ENCODE results near the gene FOXR1. TPM values are rescaled to one million over a fixed set of nuclear protein-coding genes. Genes with fewer than 3 reads are reported as not detected.

FOXR1 gene
- total and polyA plus RNA-seq, 2 of the 8 experiments (the other 6 are each of a cell fraction or from before 2014, with no cell fraction given): not detected

DNA sequence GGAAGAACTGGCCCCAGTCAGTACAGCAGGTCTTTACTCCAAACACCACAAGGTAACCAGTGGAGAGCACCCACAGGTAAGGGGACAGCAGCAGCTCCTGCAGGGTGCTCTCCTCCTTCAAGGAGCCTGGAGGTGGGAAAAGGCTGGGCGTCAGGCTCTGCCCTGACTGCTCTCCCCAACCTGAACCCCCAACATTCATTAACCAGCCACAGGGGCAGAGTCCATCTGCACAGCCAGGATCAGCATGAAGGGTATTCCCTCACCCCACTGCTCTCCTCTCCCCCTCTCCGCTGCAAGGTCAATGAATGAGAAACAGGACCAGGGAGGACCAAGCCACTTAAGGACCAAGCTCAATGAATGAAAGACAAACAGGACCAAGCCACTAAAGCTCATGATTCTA is 55.4 kb downstream of the FOXR1 start:
- no peak overlapping the region; the same call in 1 of the 2 replicates for H2BK5ac ChIP-seq (ENCODE audit: low read depth, low read length)
- H3K9me3 ChIP-seq (ENCODE audit: insufficient read depth in 2 of 2, low read depth in 1 of 2, low read length in 1 of 2): no peaks in the 10 kb centered on the region
- 0 out of 2 replicates have a peak overlapping the region, but pooled peaks have one; percentile 58 for H4K8ac ChIP-seq (ENCODE audit: extremely low read depth, insufficient read depth, low read length)
- H3K9ac ChIP-seq (replicated peaks in 1 of 4; ENCODE audit: extremely low read depth in 1 of 4, low read depth in 3 of 4, low read length in 3 of 4): no peak overlapping the region
- peaks cover 7% of the 10 kb centered on the region; the same call in 1 of the 2 replicates for H3K23me2 ChIP-seq (ENCODE audit: low read depth, low read length)
- no peak overlapping the region for H2BK120ac ChIP-seq (replicated peaks; ENCODE audit: low read depth, low read length)
- no peak overlapping the region for H3K14ac ChIP-seq (ENCODE audit: insufficient read length)
- H3K4me2 ChIP-seq (ENCODE audit: insufficient read depth in 1 of 2, low read depth in 2 of 2, low read length in 2 of 2): no peak overlapping the region
- DNase-seq (ENCODE audit: low read depth in 1 of 2, low spot score in 2 of 2) (no peak), FAIRE-seq (no peak)
- no peak overlapping the region for H3K4me3 ChIP-seq (ENCODE audit: extremely low read depth in 1 of 4, insufficient read depth in 2 of 4, low read depth in 3 of 4, low read length in 4 of 4)
- H4K5ac ChIP-seq (ENCODE audit: insufficient read length, low read depth, low read length): no peak overlapping the region
- H3K79me1 ChIP-seq (ENCODE audit: low read depth, low read length): peaks cover 15% of the 10 kb centered on the region
- 88% methylated on average over 2 of the region's 2 CpGs; no CpG with 5 or more reads in 1 of the 2 experiments for WGBS, 2 experiments (ENCODE audit: extremely low coverage in 1 of 2, insufficient coverage in 1 of 2, insufficient read length in 1 of 2, insufficient replicate concordance in 2 of 2, low coverage in 1 of 2, low lambda C conversion rate in 2 of 2, missing lambda C conversion rate in 1 of 2)
- no peak overlapping the region for H4K91ac ChIP-seq (replicated peaks; ENCODE audit: insufficient read length, low read length)
- H3K36me3 ChIP-seq (ENCODE audit: control insufficient read depth in 2 of 4, insufficient read depth in 4 of 4, low read length in 3 of 4): peaks cover 12 to 57% (median 34%) of the 10 kb centered on the region in 4 experiments
- no peak overlapping the region for H2BK15ac ChIP-seq (ENCODE audit: low read length)
- CTCF ChIA-PET (ENCODE audit: partially characterized antibody): interaction anchor here (0.9 to 1.3 kb wide), 3 partner anchors 19 to 31 kb away, joined by 3 to 4 read pairs (median 3); no protein-coding TSS in a partner anchor
- H3K4me1 ChIP-seq (replicated peaks in 1 of 4; ENCODE audit: control insufficient read depth in 3 of 4, insufficient read depth in 4 of 4, low read length in 3 of 4): peaks cover 6 to 13% (median 10%) of the 10 kb centered on the region in 4 experiments
- no peak overlapping the region for H3K4ac ChIP-seq (replicated peaks; ENCODE audit: insufficient read length, low read depth, low read length)
- no peak overlapping the region for H2BK12ac ChIP-seq (ENCODE audit: low read depth, low read length)
- no peaks in the 10 kb centered on the region for H3K27me3 ChIP-seq (replicated peaks in 1 of 4; ENCODE audit: control insufficient read depth in 3 of 4, extremely low read depth in 1 of 4, insufficient read depth in 3 of 4, low read length in 3 of 4)
- H3K23ac ChIP-seq (ENCODE audit: insufficient read length): no peak overlapping the region
- H2AK5ac ChIP-seq (ENCODE audit: low read depth, low read length): no peak overlapping the region
- POLR2A ChIA-PET (ENCODE audit: partially characterized antibody): interaction anchor here (1.6 to 9.7 kb wide), 3 partner anchors 14 to 29 kb away, joined by 5 to 224 read pairs (median 18); partner anchors contain the start of genes HYOU1, RPS25 and TRAPPC4
- peaks cover 0 to 19% of the 10 kb centered on the region in 2 experiments; a peak in 1 of 4 replicates for H3K79me2 ChIP-seq (ENCODE audit: control insufficient read depth in 1 of 2, insufficient read depth in 2 of 2, low read length in 2 of 2)
- no peak overlapping the region for H2AFZ ChIP-seq (ENCODE audit: low read length)
- H3K27ac ChIP-seq (ENCODE audit: low read depth, low read length): no peak overlapping the region
- H2BK20ac ChIP-seq (ENCODE audit: low read length): no peak overlapping the region
- H3K18ac ChIP-seq (ENCODE audit: extremely low read depth, low read length): no peak overlapping the region
- peaks cover 3 to 16% of the 10 kb centered on the region in 2 experiments for H4K20me1 ChIP-seq (replicated peaks in 1 of 2; ENCODE audit: control insufficient read depth in 1 of 2, insufficient read depth in 2 of 2, low read length in 2 of 2)
- H3K56ac ChIP-seq (replicated peaks; ENCODE audit: insufficient read length, low read depth, low read length): no peak overlapping the region
- TF ChIP-seq ATF2 (IDR thresholded peaks at IDR 0.05; ENCODE audit: low read length) (no peak), CHD1 (IDR thresholded peaks at IDR 0.05; ENCODE audit: low read depth, low read length) (no peak), RFX5 (IDR thresholded peaks at IDR 0.05; ENCODE audit: borderline replicate concordance, low read depth, low read length) (no peak), SAP30 (IDR thresholded peaks at IDR 0.05; ENCODE audit: insufficient read depth, insufficient replicate concordance, low read length) (no peak), CHD2 (IDR thresholded peaks at IDR 0.05; ENCODE audit: low read length) (no peak), EZH2 (IDR thresholded peaks at IDR 0.05; ENCODE audit: low read depth, low read length, severe bottlenecking) (no peak), CREB1 (IDR thresholded peaks at IDR 0.05) (no peak), KDM5A (IDR thresholded peaks at IDR 0.05; ENCODE audit: low read length) (no peak), MAFK (IDR thresholded peaks at IDR 0.05; ENCODE audit: low read depth, low read length) (no peak), CBX8 (IDR thresholded peaks at IDR 0.05; ENCODE audit: borderline replicate concordance, low read depth, low read length) (no peak), RXRA (IDR thresholded peaks at IDR 0.05; ENCODE audit: insufficient read depth, low read depth, low read length) (no peak), PHF8 (conservative IDR thresholded peaks at IDR 0.05; ENCODE audit: low read depth, low read length) (no peak)

Data from H1 (cell line).